Measurements from ENCODE around the gene LSM14B. TPM values are rescaled to one million over a fixed set of nuclear protein-coding genes. Genes with fewer than 3 reads are reported as not detected.
"Not testable (repeated sequence)": the region's sequence is repeated elsewhere in the genome, so short reads cannot be mapped to it uniquely, and the experiment has no call there.

The LSM14B gene
- total RNA-seq, 1 donor from 2014 or later = 23.3 TPM

GRCh38 chr20:62112368-62112767 is 9.9 kb upstream of the LSM14B start:
- no peak for TF ChIP-seq CTCF (conservative IDR thresholded peaks at IDR 0.05; ENCODE audit: low read depth, low read length)
- DNase-seq (ENCODE audit: low read depth) = no peak
- H3K4me3 ChIP-seq (ENCODE audit: low read depth, low read length) = no peak overlapping the region

GRCh38 chr20:62114894-62115293 is 7.4 kb upstream of the LSM14B start:
- no peak for TF ChIP-seq CTCF (conservative IDR thresholded peaks at IDR 0.05; ENCODE audit: low read depth, low read length)
- DNase-seq (ENCODE audit: low read depth) = no peak
- no peak overlapping the region for H3K4me3 ChIP-seq (ENCODE audit: low read depth, low read length)

- not testable (repeated sequence) for DNase-seq (ENCODE audit: low read depth); H3K4me3 ChIP-seq (ENCODE audit: low read depth, low read length)
Observed at GRCh38 chr20:62115800-62116407, 6.4 kb upstream of the LSM14B start.

- no peak overlapping the region for H3K4me3 ChIP-seq (ENCODE audit: low read depth, low read length)
- DNase-seq (ENCODE audit: low read depth) = no peak
- no peak for TF ChIP-seq CTCF (conservative IDR thresholded peaks at IDR 0.05; ENCODE audit: low read depth, low read length)
Observed at GRCh38 chr20:62116558-62117361, 5.5 kb upstream of the LSM14B start.

DNA sequence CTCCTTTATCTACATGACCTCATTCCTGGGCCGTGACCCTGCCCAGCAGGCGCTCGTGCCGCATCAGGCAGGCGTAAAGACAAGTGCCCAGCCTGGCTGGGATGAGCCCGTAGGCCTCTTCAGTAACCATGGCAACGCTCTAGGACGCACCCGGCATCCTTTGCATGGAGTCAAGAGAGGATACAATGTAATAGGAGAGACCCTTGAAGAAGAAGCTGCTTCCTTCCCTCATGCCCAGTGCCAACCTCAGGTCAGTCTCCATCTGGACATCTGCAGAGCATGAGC is 5.0 kb upstream of the LSM14B start:
- TF ChIP-seq CTCF (conservative IDR thresholded peaks at IDR 0.05; ENCODE audit: low read depth, low read length) = no peak
- H3K4me3 ChIP-seq (ENCODE audit: low read depth, low read length) = no peak overlapping the region
- DNase-seq (ENCODE audit: low read depth) = no peak

- DNase-seq (ENCODE audit: low read depth) = no peak
- TF ChIP-seq CTCF (conservative IDR thresholded peaks at IDR 0.05; ENCODE audit: low read depth, low read length) = no peak
- H3K4me3 ChIP-seq (ENCODE audit: low read depth, low read length) = no peak overlapping the region
Observed at GRCh38 chr20:62117658-62118057, 4.6 kb upstream of the LSM14B start.

- TF ChIP-seq CTCF (conservative IDR thresholded peaks at IDR 0.05; ENCODE audit: low read depth, low read length) = no peak
- DNase-seq (ENCODE audit: low read depth) = no peak
- H3K4me3 ChIP-seq (ENCODE audit: low read depth, low read length) = no peak overlapping the region
Observed at GRCh38 chr20:62118113-62119043, 3.9 kb upstream of the LSM14B start.

Measured in epithelial cell of proximal tubule (primary cell).